GM23338 (cell line): ENCODE results near the gene CFAP100.

Experiments
- CREB1 ChIP-seq: fragments of 250-450 bp; sonication (Bioruptor Pico); IDR thresholded peaks from 2 replicates; pipeline ENCODE4 v1.5.0; 2020; ENCODE audit warnings: low read depth, mild to moderate bottlenecking, moderate library complexity
- CTCF ChIP-seq, 2 experiments: fragments of 200-600 bp in 1 of 2; sonication (generic) in 1 of 2; conservative IDR thresholded peaks; 2 replicates each; pipeline versions ENCODE4 v1.5.1 to v1.6.1; 2016 to 2017; ENCODE audit warnings: antibody characterized with exemption in 2 of 2, low read depth in 2 of 2, mild to moderate bottlenecking in 2 of 2, moderate library complexity in 1 of 2
- EZH2 ChIP-seq: fragments of 200-600 bp; sonication (generic); IDR thresholded peaks from one replicate; pipeline ENCODE4 v1.8.0; 2017; ENCODE audit warnings: antibody characterized with exemption, mild to moderate bottlenecking, low read depth; ENCODE audit not compliant: unreplicated experiment
- EZH2phosphoT487 ChIP-seq: fragments of 200-600 bp; sonication (generic); IDR thresholded peaks from one replicate; pipeline ENCODE4 v1.8.1; 2018; ENCODE audit warnings: antibody characterized with exemption; ENCODE audit not compliant: unreplicated experiment
- JUNB ChIP-seq: IDR thresholded peaks from one replicate; pipeline ENCODE4 v1.6.1; 2016; ENCODE audit warnings: antibody characterized with exemption; ENCODE audit not compliant: unreplicated experiment
- POLR2AphosphoS5 ChIP-seq: IDR thresholded peaks from 2 replicates; pipeline ENCODE4 v1.6.1; 2016; ENCODE audit warnings: antibody characterized with exemption, low read depth
- REST ChIP-seq: IDR thresholded peaks from one replicate; pipeline ENCODE4 v1.6.1; 2018; ENCODE audit warnings: antibody characterized with exemption; ENCODE audit not compliant: unreplicated experiment
- ZNF114 ChIP-seq: fragments of 250-450 bp; sonication (Bioruptor Pico); IDR thresholded peaks from 2 replicates; pipeline ENCODE4 v1.5.0; 2020; ENCODE audit warnings: mild to moderate bottlenecking, moderate library complexity
- ZNF331 ChIP-seq: fragments of 250-450 bp; sonication (Bioruptor Pico); IDR thresholded peaks from 2 replicates; pipeline ENCODE4 v1.5.0; 2020; ENCODE audit warnings: low read depth, mild to moderate bottlenecking, moderate library complexity
- TF ChIP-seq, protein P1 (sequence below): fragments of 250-450 bp; sonication (Bioruptor Pico); IDR thresholded peaks from 2 replicates; pipeline ENCODE4 v1.5.0; 2020; ENCODE audit warnings: mild to moderate bottlenecking, moderate library complexity
- TF ChIP-seq, protein P2 (sequence below): IDR thresholded peaks from 2 replicates; pipeline ENCODE4 v1.6.1; 2016; ENCODE audit warnings: antibody characterized with exemption

DNA sequence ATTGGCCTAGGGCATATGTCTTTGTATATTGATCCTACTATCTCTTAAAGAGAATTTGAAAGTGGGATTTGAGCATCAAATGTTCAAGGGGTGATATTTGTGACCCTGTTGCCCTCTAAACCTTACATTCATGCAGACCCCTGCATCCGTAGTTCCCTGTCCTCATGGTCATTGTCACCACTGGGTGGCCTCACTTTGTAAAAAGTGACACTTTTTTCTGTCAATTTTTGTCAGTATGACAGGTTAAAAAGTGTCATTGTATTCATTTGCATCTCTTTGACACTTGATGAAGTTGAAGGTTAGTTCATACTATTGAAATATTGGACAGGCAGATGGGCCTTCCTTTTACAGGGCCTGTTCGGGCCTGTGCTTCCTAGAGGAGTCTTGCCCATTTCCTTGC, 25.2 kb upstream of the CFAP100 start:
- TF ChIP-seq EZH2phosphoT487 (no peak), CTCF (conservative IDR thresholded peaks at IDR 0.05; ENCODE audit: low read depth in 2 of 2) (no peak), REST (no peak), POLR2AphosphoS5 (no peak), EZH2 (no peak), CREB1 (CRISPR knock-in tag) (no peak), JUNB (no peak), ZNF114 (CRISPR knock-in tag) (no peak), ZNF331 (CRISPR knock-in tag) (no peak)
- TF ChIP-seq, protein P1, sequence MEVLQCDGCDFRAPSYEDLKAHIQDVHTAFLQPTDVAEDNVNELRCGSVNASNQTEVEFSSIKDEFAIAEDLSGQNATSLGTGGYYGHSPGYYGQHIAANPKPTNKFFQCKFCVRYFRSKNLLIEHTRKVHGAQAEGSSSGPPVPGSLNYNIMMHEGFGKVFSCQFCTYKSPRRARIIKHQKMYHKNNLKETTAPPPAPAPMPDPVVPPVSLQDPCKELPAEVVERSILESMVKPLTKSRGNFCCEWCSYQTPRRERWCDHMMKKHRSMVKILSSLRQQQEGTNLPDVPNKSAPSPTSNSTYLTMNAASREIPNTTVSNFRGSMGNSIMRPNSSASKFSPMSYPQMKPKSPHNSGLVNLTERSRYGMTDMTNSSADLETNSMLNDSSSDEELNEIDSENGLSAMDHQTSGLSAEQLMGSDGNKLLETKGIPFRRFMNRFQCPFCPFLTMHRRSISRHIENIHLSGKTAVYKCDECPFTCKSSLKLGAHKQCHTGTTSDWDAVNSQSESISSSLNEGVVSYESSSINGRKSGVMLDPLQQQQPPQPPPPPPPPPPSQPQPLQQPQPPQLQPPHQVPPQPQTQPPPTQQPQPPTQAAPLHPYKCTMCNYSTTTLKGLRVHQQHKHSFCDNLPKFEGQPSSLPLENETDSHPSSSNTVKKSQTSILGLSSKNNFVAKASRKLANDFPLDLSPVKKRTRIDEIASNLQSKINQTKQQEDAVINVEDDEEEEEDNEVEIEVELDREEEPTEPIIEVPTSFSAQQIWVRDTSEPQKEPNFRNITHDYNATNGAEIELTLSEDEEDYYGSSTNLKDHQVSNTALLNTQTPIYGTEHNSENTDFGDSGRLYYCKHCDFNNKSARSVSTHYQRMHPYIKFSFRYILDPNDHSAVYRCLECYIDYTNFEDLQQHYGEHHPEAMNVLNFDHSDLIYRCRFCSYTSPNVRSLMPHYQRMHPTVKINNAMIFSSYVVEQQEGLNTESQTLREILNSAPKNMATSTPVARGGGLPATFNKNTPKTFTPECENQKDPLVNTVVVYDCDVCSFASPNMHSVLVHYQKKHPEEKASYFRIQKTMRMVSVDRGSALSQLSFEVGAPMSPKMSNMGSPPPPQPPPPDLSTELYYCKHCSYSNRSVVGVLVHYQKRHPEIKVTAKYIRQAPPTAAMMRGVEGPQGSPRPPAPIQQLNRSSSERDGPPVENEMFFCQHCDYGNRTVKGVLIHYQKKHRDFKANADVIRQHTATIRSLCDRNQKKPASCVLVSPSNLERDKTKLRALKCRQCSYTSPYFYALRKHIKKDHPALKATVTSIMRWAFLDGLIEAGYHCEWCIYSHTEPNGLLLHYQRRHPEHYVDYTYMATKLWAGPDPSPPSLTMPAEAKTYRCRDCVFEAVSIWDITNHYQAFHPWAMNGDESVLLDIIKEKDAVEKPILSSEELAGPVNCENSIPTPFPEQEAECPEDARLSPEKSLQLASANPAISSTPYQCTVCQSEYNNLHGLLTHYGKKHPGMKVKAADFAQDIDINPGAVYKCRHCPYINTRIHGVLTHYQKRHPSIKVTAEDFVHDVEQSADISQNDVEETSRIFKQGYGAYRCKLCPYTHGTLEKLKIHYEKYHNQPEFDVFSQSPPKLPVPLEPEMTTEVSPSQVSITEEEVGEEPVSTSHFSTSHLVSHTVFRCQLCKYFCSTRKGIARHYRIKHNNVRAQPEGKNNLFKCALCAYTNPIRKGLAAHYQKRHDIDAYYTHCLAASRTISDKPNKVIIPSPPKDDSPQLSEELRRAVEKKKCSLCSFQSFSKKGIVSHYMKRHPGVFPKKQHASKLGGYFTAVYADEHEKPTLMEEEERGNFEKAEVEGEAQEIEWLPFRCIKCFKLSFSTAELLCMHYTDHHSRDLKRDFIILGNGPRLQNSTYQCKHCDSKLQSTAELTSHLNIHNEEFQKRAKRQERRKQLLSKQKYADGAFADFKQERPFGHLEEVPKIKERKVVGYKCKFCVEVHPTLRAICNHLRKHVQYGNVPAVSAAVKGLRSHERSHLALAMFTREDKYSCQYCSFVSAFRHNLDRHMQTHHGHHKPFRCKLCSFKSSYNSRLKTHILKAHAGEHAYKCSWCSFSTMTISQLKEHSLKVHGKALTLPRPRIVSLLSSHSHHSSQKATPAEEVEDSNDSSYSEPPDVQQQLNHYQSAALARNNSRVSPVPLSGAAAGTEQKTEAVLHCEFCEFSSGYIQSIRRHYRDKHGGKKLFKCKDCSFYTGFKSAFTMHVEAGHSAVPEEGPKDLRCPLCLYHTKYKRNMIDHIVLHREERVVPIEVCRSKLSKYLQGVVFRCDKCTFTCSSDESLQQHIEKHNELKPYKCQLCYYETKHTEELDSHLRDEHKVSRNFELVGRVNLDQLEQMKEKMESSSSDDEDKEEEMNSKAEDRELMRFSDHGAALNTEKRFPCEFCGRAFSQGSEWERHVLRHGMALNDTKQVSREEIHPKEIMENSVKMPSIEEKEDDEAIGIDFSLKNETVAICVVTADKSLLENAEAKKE (CRISPR knock-in tag), result no peak
- TF ChIP-seq, protein P2, sequence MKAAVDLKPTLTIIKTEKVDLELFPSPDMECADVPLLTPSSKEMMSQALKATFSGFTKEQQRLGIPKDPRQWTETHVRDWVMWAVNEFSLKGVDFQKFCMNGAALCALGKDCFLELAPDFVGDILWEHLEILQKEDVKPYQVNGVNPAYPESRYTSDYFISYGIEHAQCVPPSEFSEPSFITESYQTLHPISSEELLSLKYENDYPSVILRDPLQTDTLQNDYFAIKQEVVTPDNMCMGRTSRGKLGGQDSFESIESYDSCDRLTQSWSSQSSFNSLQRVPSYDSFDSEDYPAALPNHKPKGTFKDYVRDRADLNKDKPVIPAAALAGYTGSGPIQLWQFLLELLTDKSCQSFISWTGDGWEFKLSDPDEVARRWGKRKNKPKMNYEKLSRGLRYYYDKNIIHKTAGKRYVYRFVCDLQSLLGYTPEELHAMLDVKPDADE, result no peak
